HL-60 (cell line): Measurements from ENCODE around the gene CCDC184.

Experiments
- CTCF ChIP-seq: IDR thresholded peaks from one replicate; pipeline ENCODE4 v1.5.1; 2011; ENCODE audit warnings: low read length, control low read depth, inconsistent platforms; ENCODE audit not compliant: insufficient read depth
- POLR2AphosphoS5 ChIP-seq: IDR thresholded peaks from 2 replicates; pipeline ENCODE4 v1.6.1; 2012; ENCODE audit warnings: low read depth
- REST ChIP-seq: IDR thresholded peaks from 2 replicates; pipeline ENCODE4 v1.6.1; 2012; ENCODE audit warnings: low read depth; ENCODE audit not compliant: insufficient replicate concordance
- SPI1 ChIP-seq: IDR thresholded peaks from 2 replicates; pipeline ENCODE4 v1.6.1; 2012; ENCODE audit warnings: low read depth, mild to moderate bottlenecking, borderline replicate concordance

GRCh38 chr12:48157018-48157888 lies 26.2 kb upstream of the CCDC184 start, which contains the start of gene ASB8:
- TF ChIP-seq CTCF (peak; percentile 6), REST (peak; percentile 52), POLR2AphosphoS5 (peak; percentile 53; the same call in 1 of the 2 replicates), SPI1 (no peak)
